HG03378 (cell line): ENCODE measurements around the gene ETV4.
A peak's percentile ranks its signal among the peaks of the same experiment; 100 is the strongest.
"Not testable (repeated sequence)": the region's sequence is repeated elsewhere in the genome, so short reads cannot be mapped to it uniquely, and the experiment has no call there.

Experiments
- ATAC-seq: cut with Tn5 transposase; IDR thresholded peaks from one replicate; pipeline ENCODE4 v1.9.1; 2021; ENCODE audit warnings: mild to moderate bottlenecking, moderate library complexity; ENCODE audit not compliant: unreplicated experiment

Gene ETV4

GRCh38 chr17:43517615-43518386 is 28.3 kb downstream of the ETV4 start:
- ATAC-seq: peak; percentile 62

DNA sequence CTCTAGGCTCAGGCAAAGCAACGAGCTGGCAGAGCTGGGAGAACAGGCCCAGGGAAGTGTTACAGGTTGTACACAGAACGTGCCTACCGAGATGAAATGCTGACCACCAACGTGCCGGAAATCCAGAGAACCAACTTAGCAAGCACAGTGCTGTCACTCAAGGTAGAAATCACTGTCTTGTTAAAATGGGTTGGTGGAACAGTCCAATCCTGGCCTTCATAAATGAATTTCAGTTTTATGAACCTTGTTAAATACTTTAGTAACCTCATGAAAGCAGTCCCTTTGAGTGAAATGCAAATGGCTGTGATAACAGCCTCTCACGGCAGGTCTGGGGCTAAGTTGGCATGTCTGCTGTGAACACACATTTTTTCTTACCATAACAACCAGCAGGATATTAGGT is 29.0 kb downstream of the ETV4 start:
- ATAC-seq: peak; percentile 16

DNA sequence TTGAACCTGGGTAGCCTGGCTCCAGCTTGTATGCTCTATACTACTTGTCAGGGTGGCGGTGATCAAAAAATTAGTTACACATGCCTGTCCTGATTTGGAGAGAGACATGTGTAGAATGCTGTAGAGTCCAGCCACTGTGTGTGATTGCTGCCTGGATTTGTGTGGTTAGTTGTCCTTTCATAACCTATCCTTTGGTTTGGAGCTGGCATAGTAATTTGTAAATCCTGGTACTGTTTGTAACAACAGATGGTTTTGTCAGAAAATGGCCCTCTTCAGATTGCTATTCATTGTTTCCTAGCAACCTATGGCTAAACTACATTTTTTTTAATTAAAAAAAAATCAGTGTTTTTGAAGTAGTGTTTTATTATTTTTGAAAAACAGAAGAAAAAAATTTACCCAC is 30.5 kb downstream of the ETV4 start:
- no peak for ATAC-seq

DNA sequence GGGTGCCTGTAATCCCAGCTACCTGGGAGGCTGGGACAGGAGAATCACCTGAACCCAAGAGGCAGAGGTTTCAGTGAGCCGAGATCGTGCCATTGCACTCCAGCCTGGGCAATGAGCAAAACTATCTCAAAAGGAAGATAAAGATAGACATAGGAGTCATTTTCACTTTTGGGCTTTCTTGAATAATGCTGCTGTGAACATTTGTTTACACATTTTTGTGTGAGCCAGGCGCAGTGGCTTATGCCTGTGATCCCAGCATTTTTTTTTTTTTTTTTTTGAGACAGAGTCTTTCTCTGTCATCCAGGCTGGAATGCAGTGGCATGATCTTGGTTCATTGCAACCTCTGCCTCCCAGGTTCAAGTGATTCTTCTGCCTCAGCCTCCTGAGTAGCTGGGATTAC is 34.9 kb downstream of the ETV4 start:
- not testable (repeated sequence) for ATAC-seq

DNA sequence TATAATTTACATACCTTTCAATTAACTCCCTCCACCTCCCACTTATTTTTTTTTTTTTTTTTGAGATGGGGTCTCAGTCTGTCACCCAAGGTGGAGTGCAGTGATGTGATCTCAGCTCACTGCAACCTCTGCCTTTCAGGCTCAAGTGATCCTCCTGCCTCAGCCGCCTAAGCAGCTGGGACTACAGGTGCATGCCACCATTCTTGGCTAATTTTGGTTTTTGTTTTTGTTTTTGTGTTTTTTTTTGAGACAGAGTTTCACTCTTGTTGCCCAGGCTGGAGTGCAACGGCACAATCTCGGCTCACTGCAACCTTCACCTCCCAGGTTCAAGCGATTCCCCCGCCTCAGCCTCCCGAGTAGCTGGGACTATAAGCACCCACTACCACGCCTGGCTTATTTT is 36.7 kb downstream of the ETV4 start:
- not testable (repeated sequence) for ATAC-seq

- ATAC-seq: no peak
Measured at GRCh38 chr17:43490621-43491020, 55.5 kb downstream of the ETV4 start.

DNA sequence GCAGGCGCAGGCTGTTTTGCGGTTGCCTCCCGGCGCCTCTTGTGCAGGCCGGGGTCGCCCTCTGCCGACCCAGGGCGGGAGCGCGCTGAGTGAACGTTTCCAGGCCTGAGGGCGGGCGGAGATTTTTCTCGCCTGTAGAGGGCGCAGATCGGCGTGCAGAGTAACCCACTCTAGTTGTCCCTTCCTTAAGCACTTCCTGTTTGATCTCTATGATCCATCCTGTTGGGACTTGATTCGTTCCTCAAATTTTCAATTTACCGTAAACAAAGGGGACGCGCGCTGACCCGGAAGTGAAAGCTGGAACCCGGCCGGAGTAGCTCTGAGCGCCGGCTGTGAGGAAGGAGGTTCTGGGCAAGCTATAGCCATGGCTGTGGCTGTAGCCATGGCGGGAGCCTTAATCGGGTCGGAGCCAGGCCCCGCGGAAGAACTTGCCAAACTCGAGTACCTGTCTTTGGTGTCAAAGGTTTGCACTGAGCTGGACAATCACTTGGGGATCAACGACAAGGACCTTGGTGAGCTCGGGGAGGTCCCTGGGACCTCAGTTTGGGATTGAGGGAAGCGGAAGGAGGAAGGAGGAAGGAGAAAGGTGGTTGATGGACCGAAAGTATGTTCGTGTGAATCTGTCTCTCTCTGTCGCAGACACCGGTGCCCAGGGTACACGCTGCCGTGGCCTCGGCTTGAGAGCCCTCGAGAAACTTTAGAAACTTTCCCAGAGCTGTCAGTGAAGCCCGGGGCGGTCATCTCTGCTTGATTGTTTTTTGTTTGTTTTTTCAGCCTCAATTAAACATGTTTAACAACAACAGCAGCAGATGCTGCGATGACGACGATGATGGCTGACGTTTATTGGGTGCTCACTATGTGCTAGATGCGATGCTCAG is 62.2 kb downstream of the ETV4 start, which contains the start of gene DHX8:
Gene DHX8 (plus strand): TSS at position 302 of the 878 bp plus-strand sequence. CDS start 63 bp downstream, at position 365.
- peak; percentile 86 for ATAC-seq

DNA sequence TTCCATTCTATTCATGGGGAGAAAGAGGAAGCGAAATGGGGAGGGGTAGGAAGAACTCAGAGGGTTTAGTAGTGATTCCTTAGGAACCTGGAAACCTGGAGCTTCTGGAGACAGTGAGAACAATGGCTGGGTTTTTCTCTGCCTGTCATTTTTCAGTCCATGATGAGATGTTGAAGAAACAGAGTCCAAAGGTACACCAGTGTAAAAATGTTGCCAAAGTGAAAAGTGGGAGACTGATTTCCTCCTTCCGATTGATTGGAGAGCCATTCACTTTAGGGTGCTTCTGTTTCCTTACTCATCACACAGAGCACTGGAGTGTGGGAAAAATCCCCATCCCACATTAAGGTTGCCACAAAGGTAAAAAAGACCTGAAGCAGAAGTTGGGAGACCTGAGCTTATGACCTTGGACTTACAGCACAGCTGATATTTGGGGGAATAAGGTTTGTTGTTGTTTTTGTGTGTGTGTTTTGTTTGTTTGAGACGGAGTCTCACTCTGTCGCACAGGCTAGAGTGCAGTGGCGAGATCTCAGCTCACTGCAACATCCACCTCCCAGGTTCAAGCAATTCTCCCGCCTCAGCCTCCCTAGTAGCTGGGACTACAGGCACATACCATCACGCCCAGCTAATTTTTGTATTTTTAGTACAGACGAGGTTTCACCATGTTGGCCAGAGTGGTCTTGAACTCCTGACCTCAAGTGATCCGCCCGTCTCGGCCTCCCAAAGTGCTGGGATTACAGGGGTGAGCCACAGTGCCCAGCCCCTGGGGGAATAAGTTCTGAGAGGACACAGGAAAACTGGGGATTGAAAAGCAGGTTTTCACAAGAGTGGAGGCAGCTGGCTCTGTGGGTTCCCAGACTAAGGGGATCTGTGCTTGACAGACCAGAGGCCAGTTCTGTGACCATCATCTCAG is 63.8 kb downstream of the ETV4 start:
- no peak for ATAC-seq

DNA sequence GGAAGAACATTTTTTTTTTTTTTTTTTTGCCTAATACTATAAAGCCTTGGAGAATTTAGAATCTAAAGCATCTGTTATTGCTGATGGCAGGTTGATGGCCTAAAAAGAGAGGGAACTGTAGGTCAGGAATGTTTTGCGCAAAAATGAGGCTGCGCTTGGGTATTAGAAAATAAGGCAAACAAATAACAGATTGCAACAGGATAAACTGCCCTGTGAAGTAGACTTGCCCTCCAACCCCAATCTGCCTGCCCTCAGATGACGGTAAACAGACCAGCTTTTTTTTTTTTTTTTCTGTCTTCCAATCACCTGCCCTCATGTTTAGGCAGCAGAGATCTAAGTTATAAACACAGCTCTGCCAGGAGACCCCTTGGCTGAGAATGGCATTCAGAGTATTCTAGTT is 66.2 kb downstream of the ETV4 start:
- no peak for ATAC-seq
